A673 (cell line): ENCODE measurements around the gene HELZ. TPM values are rescaled to one million over a fixed set of nuclear protein-coding genes. Genes with fewer than 3 reads are reported as not detected.
"Not testable (repeated sequence)": the region's sequence is repeated elsewhere in the genome, so short reads cannot be mapped to it uniquely, and the experiment has no call there.

Source experiments
- BruUV-seq: library from RNA; stranded (reverse); fragments of 400-500 nt; replicated peaks from 2 replicates; lab custom pipeline; 2021; lab: Mats Ljungman, UMichigan
- CTCF ChIA-PET: fragments of 300-600 bp; sonication (Branson Sonifier 250); formaldehyde crosslinking; loops from one replicate; lab custom pipeline; 2022; ENCODE audit warnings: antibody characterized with exemption; lab: Charles Lee
- POLR2A ChIA-PET: fragments of 300-600 bp; sonication (Branson Sonifier 250); formaldehyde crosslinking; loops from one replicate; lab custom pipeline; 2022; ENCODE audit warnings: antibody characterized with exemption; ENCODE audit not compliant: low non-redundant PET; lab: Charles Lee
- DNase-seq: peaks from one replicate; pipeline ENCODE4 v3.0.0-alpha.2; 2015; ENCODE audit warnings: low spot score
- H3K27ac ChIP-seq: fragments of 200-600 bp; sonication (generic); 2 replicates; pipeline ENCODE4 v1.5.1; 2016; ENCODE audit warnings: mixed run types, low read depth, mild to moderate bottlenecking, mixed read lengths, antibody characterized with exemption, low read length; ENCODE audit not compliant: poor library complexity, severe bottlenecking
- H3K27me3 ChIP-seq: fragments of 200-600 bp; sonication (generic); replicated peaks from 2 replicates; pipeline ENCODE4 v1.6.1; 2017; ENCODE audit warnings: mixed run types, low read depth, mild to moderate bottlenecking, mixed read lengths, antibody characterized with exemption, low read length; ENCODE audit not compliant: insufficient read depth, poor library complexity
- H3K36me3 ChIP-seq: fragments of 200-600 bp; sonication (generic); 2 replicates; pipeline ENCODE4 v1.6.1; 2016; ENCODE audit warnings: mixed run types, mild to moderate bottlenecking, mixed read lengths, antibody characterized with exemption, low read length; ENCODE audit not compliant: insufficient read depth, poor library complexity, severe bottlenecking
- H3K4me1 ChIP-seq: fragments of 200-600 bp; sonication (generic); 2 replicates; pipeline ENCODE4 v1.6.1; 2017; ENCODE audit warnings: mixed run types, mild to moderate bottlenecking, mixed read lengths, antibody characterized with exemption, low read length; ENCODE audit not compliant: insufficient read depth, poor library complexity, severe bottlenecking
- H3K4me3 ChIP-seq: fragments of 200-600 bp; sonication (generic); 2 replicates; pipeline ENCODE4 v1.5.1; 2016; ENCODE audit warnings: low read depth, mixed run types, mild to moderate bottlenecking, mixed read lengths, low read length; ENCODE audit not compliant: poor library complexity, severe bottlenecking
- H3K9me3 ChIP-seq: fragments of 200-600 bp; sonication (generic); 2 replicates; pipeline ENCODE4 v1.6.1; 2016; ENCODE audit warnings: mixed run types, low read depth, mild to moderate bottlenecking, mixed read lengths, antibody characterized with exemption, low read length; ENCODE audit not compliant: poor library complexity, severe bottlenecking
- EZH2 ChIP-seq: fragments of 200-600 bp; sonication (generic); IDR thresholded peaks from 2 replicates; pipeline ENCODE4 v1.6.1; 2017; ENCODE audit warnings: borderline replicate concordance, low read depth, mild to moderate bottlenecking, mixed read lengths, antibody characterized with exemption, low read length; ENCODE audit not compliant: poor library complexity, severe bottlenecking
- intact Hi-C: fragments of 100-400 bp; cut with micrococcal nuclease; formaldehyde crosslinking; loops from one replicate; pipeline ENCODE4 v1.10.0; 2022; ENCODE audit not compliant: unreplicated experiment
- total RNA-seq: library from RNA; stranded (reverse); gene quantifications from 2 replicates; pipeline ENCODE4 v1.2.3, GENCODE V29; 2021
- TF ChIP-seq, protein P1 (sequence below): fragments of 300-800, 200-600 bp; sonication (generic); conservative IDR thresholded peaks from 2 replicates; pipeline ENCODE4 v1.5.1; 2017; ENCODE audit warnings: low read depth, mild to moderate bottlenecking, antibody characterized with exemption, low read length, moderate library complexity, mixed read lengths

HELZ gene
- total RNA-seq, 1 experiment from 2014 or later = 57.3 TPM

DNA sequence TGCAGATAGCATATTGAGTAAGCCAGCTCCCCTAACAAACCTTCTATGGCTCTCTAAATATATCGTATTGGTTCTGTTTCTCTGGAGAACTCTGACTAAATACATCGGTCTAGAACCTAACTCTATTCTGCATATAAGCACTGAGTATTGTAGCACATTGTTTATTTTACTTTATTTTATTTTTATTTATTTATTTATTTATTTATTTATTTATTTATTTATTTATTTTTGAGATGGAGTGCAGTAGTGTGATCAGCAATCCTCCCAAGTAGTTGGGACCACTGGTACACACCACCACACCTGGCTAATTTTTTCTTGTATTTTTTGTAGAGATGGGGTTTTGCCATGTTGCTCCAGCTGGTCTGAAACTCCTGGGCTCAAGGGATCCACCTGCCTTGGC lies 28.9 kb upstream of the HELZ start:
- no peak overlapping the region for H3K27ac ChIP-seq
- intact Hi-C loops = no loop called here
- CTCF ChIA-PET = no interaction called here
- BruUV-seq = no TSS peak
- POLR2A ChIA-PET = no interaction called here
- no peak overlapping the region for H3K4me3 ChIP-seq
- TF ChIP-seq EZH2 = no peak
- TF ChIP-seq, protein P1, sequence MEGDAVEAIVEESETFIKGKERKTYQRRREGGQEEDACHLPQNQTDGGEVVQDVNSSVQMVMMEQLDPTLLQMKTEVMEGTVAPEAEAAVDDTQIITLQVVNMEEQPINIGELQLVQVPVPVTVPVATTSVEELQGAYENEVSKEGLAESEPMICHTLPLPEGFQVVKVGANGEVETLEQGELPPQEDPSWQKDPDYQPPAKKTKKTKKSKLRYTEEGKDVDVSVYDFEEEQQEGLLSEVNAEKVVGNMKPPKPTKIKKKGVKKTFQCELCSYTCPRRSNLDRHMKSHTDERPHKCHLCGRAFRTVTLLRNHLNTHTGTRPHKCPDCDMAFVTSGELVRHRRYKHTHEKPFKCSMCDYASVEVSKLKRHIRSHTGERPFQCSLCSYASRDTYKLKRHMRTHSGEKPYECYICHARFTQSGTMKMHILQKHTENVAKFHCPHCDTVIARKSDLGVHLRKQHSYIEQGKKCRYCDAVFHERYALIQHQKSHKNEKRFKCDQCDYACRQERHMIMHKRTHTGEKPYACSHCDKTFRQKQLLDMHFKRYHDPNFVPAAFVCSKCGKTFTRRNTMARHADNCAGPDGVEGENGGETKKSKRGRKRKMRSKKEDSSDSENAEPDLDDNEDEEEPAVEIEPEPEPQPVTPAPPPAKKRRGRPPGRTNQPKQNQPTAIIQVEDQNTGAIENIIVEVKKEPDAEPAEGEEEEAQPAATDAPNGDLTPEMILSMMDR = no peak
- DNase-seq = no peak
- H3K9me3 ChIP-seq = no peaks in the 10 kb centered on the region
- H3K36me3 ChIP-seq = no peaks in the 10 kb centered on the region
- no peaks in the 10 kb centered on the region for H3K27me3 ChIP-seq
- no peaks in the 10 kb centered on the region for H3K4me1 ChIP-seq

DNA sequence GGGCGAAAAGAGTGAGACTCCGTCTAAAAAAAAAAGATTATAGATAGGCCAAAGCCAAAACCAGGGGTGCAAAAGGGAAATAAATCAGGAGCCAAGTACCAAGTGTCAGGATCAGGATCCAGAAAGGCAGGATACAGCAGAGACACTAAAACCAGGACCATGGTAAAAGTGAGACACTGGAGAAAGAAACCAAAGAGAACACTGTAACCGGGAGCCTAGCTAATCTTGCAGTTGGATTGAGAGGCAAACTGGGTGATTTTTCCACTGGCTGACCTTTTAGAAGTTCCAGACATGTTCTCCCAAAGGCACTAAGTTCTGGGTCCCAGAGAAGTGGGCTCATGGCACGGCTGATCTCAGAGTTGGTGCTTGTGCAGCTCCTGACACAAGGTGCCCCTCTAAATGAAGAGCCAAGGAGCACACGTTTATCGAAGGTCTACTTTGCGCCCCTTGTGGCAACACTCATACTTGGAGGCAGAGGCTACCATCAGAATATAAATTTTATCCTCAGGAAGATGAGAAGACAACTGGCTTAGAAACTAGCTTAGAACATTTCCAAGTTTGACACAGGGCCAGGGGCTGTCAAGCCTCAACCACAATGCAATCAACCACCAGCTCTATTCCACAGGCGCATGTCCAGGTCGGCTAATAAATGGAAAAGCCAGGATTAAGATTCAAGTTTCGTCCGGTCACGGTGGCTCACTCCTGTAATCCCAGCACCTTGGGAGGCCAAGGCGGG lies 27.5 kb upstream of the HELZ start:
- peak; percentile 59 for DNase-seq
- no peaks in the 10 kb centered on the region for H3K9me3 ChIP-seq
- H3K4me1 ChIP-seq = no peaks in the 10 kb centered on the region
- ChIA-PET POLR2A (interaction anchor here (0.6 kb wide), 2 partner anchors 51 to 160 kb away, joined by 4 to 5 read pairs; no protein-coding TSS in a partner anchor), CTCF (interaction anchor here (1.0 kb wide), 1 partner anchor 50 kb away, joined by 3 read pairs; no protein-coding TSS in a partner anchor)
- no TSS peak for BruUV-seq
- intact Hi-C loops = no loop called here
- TF ChIP-seq, protein P1 = peak; percentile 65
- TF ChIP-seq EZH2 = no peak
- no peak overlapping the region for H3K27ac ChIP-seq
- H3K4me3 ChIP-seq = no peak overlapping the region
- no peaks in the 10 kb centered on the region for H3K27me3 ChIP-seq
- no peaks in the 10 kb centered on the region for H3K36me3 ChIP-seq

DNA sequence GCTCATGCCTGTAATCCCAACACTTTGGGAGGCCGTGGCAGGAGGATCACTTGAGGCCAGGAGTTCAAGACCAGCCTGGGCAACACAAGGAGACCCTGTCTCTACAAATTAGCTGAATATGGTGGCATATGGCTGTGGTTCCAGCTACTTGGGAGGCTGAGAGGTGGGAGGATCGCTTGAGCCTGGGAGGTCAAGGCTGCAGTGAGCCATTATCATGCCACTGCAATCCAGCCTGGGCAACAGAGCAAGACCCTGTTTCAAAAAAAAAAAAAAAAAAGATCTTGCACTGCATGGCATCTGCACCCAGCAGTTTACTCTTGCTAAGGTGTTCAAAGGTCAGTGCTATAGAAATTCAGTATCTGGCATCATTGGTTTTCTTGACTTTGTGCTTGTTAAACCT lies 26.2 kb upstream of the HELZ start:
- H3K27ac ChIP-seq, BruUV-seq, H3K9me3 ChIP-seq, CTCF ChIA-PET, POLR2A ChIA-PET, H3K4me1 ChIP-seq, H3K27me3 ChIP-seq, intact Hi-C loops, DNase-seq, H3K4me3 ChIP-seq, H3K36me3 ChIP-seq: not testable (repeated sequence)

DNA sequence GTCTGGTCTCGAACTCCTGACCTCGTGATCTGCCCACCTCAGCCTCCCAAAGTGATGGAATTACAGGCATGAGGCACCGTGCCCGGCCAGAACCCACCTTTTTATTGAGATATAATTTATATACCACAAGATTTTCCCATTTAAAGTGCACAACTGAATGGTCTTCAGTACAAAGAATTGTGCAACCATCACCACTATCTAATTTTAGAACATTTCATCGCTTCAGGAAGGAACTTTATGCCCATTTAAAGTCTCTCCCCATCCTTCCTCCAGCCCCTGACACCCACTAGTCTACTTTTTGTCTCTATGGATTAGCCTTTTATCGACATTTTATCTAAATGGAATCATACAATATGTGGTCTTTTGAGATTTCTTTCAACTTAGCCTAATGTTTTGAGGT lies 25.4 kb upstream of the HELZ start:
- Histone ChIP-seq H3K9me3 (no peaks in the 10 kb centered on the region), H3K27ac (no peak overlapping the region), H3K27me3 (no peaks in the 10 kb centered on the region), H3K36me3 (no peaks in the 10 kb centered on the region), H3K4me1 (no peaks in the 10 kb centered on the region), H3K4me3 (no peak overlapping the region)
- no TSS peak for BruUV-seq
- TF ChIP-seq, protein P1 = no peak
- TF ChIP-seq EZH2 = no peak
- ChIA-PET POLR2A (no interaction called here), CTCF (interaction anchor here (0.7 kb wide), 1 partner anchor 31 kb away, joined by 5 read pairs; no protein-coding TSS in a partner anchor)
- DNase-seq = no peak
- intact Hi-C loops = no loop called here
